Measurements from ENCODE around the gene HDAC9.
A peak's percentile ranks its signal among the peaks of the same experiment; 100 is the strongest.

HDAC9 gene

DNA sequence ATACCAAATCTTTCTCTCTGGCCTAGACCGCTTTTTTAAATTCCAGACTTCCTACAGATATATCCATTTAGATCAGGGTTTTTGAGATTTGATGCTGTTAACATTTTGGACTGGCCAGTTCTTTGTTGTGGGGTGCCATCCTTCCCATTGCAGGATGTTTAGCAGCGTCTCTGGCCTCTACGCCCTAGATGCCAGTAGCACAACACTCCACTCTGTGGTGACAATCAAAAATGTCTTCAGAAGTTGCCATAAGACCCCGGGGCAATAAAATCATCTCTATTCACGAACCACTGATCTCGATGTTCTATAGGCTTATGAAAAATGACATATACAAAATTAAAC is 46.3 kb downstream of the HDAC9 start:
- H3K27ac ChIP-seq, result no peak overlapping the region
- TF ChIP-seq CTCF (IDR thresholded peaks at IDR 0.05), result no peak
- no peak for TF ChIP-seq ZFX (IDR thresholded peaks at IDR 0.05; ENCODE audit: borderline replicate concordance)

- H3K27ac ChIP-seq, result no peak overlapping the region
- no peak for TF ChIP-seq CTCF (IDR thresholded peaks at IDR 0.05)
- no peak for TF ChIP-seq ZFX (IDR thresholded peaks at IDR 0.05; ENCODE audit: borderline replicate concordance)
Measured at GRCh38 chr7:18546576-18546975, 51.0 kb downstream of the HDAC9 start.

DNA sequence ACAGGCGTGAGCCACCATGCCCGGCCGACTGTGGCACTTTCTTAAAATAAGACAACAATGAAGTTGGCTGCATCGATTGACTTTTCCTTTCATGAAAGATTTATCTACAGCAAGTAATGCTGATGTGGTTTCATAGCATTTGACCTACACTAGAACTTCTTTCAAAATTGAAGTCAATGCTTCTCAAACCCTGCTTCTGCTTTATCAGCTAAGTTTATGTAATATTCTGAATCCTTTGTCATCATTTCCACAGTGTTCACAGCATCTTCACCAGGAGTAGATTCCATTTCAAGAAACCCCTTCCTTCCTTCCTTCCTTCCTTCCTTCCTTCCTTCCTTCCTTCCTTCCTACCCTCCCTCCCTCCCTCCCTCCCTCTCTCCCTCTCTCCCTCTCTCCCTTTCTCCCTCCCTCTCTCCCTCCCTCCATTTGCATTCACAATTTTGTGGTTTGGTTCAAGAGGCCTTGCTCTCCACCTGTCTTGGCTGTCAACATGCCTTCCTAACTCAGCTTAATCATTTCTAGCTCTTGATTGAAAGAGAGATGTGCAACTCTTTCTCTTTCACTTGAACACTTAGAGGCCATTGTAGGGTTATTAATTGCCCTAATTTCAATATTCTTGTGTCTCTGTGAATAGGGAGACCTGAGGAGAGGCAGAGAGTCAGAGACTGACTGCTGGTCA is 52.1 kb downstream of the HDAC9 start:
- TF ChIP-seq CTCF (IDR thresholded peaks at IDR 0.05) (no peak), ZFX (IDR thresholded peaks at IDR 0.05; ENCODE audit: borderline replicate concordance) (no peak)
- H3K27ac ChIP-seq, result no peak overlapping the region

DNA sequence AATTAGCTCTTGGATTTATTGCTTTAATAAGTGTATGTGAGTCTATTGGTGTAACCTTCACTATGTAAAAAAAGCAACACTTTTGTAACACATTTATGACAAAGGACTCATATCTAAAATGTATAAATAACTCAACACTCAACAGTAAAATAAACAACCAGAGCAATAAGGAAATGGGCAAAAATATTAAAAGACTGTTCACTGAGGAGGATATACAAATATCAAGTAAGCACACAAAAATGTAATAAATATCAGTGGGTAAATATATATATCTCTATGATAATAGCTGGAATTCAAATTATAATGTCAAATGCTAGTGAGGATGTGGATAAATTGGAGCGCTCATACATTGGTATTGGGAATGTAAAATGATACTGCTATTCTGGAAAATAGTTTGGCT is 53.0 kb downstream of the HDAC9 start:
- no peak for TF ChIP-seq ZFX (IDR thresholded peaks at IDR 0.05; ENCODE audit: borderline replicate concordance)
- no peak for TF ChIP-seq CTCF (IDR thresholded peaks at IDR 0.05)
- H3K27ac ChIP-seq, result no peak overlapping the region

- no peak overlapping the region for H3K27ac ChIP-seq
- TF ChIP-seq ZFX (IDR thresholded peaks at IDR 0.05; ENCODE audit: borderline replicate concordance) (no peak), CTCF (IDR thresholded peaks at IDR 0.05) (no peak)
Measured at GRCh38 chr7:18550574-18550973, 55.0 kb downstream of the HDAC9 start.

DNA sequence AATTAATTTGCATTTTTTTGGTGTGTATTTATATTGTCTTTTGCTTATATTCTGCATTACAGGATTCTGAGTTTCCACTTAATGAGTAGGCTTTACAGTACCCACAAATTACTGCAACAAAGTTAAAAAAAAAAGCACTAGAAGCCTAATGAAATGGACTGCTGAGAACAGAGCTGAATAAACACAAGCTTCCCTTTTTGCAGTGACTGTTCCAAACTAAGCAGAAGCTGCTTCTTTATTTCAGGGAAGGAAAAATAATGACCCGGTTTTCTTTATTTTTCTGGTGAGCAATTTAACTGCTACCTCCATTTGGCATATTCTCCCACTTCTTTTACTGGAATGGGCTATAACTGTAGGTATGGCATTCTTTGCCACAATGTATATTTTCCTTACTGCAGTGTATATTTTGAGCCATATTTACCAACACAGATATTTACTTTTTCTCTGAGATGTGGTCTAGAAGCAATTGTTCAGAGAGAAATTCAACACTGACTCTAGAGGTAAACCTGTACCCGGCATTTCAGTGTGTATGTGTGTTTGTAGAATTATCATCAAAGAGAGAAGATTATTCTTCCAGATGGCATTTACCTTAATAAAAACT is 56.9 kb downstream of the HDAC9 start:
- no peak for TF ChIP-seq CTCF (IDR thresholded peaks at IDR 0.05)
- TF ChIP-seq ZFX (IDR thresholded peaks at IDR 0.05; ENCODE audit: borderline replicate concordance), result no peak
- peak overlapping the region; percentile 73 for H3K27ac ChIP-seq

- peak overlapping the region; percentile 73 for H3K27ac ChIP-seq
- TF ChIP-seq CTCF (IDR thresholded peaks at IDR 0.05), result no peak
- no peak for TF ChIP-seq ZFX (IDR thresholded peaks at IDR 0.05; ENCODE audit: borderline replicate concordance)
Measured at GRCh38 chr7:18552943-18553604, 57.5 kb downstream of the HDAC9 start.

All from 22Rv1 (cell line).